ENCODE results near the gene LRRC41.
"Not testable (repeated sequence)": the region's sequence is repeated elsewhere in the genome, so short reads cannot be mapped to it uniquely, and the experiment has no call there.

The LRRC41 gene

DNA sequence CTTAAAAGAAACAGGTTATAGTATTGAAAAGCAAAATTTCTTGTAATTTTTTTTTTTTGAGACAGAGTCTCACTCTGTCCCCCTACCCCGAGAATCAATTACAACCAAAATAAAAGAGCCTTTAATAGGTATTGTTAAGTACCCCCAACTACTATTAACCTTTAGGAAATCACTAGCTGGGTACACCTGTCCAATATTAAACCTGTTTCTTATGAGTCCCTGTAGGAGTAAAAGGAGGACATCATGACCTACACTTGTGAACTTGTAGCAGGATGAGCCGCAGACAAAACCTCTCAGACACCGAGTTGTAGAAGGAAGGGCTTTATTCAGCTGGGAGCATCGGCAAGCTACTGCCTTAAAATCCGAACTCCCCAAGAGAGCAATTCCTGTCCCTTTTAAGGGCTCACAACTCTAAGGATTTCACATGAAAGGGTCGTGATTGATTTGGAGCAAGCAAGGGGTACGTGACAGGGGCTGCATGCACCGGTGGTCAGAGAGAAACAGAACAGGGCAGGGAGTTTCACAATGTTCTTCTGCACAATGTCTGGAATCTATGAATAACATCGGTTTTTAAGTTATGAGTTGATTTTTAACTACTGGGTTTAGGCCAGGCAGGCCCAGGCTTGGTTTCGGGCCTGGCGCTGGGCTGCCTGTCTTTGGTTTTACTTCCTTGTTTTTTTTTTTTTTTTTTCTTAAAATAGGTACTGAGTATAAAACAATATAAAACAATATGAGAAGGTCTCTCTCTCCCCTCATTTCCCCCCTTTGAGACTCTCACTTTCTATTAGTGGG is 22.1 kb upstream of the LRRC41 start:
- DNase-seq, result not testable (repeated sequence)

DNA sequence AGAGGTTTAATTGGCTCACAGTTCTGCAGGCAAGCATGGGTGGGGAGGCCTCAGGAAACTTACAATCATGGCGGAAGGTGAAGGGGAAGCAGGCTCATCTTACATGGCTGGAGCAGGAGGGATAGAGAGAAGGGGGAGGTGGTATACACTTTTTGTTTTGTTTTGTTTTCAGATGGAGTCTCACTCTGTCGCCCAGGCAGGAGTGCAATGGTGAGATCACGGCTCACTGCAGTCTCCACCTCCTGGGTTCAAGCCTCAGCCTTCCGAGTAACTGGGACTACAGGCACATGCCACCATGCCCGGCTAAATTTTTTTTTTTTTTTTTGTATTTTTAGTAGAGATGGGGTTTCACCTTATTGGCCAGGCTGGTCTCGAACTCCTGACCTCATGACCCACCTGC is 18.8 kb upstream of the LRRC41 start:
- DNase-seq, result not testable (repeated sequence)

DNA sequence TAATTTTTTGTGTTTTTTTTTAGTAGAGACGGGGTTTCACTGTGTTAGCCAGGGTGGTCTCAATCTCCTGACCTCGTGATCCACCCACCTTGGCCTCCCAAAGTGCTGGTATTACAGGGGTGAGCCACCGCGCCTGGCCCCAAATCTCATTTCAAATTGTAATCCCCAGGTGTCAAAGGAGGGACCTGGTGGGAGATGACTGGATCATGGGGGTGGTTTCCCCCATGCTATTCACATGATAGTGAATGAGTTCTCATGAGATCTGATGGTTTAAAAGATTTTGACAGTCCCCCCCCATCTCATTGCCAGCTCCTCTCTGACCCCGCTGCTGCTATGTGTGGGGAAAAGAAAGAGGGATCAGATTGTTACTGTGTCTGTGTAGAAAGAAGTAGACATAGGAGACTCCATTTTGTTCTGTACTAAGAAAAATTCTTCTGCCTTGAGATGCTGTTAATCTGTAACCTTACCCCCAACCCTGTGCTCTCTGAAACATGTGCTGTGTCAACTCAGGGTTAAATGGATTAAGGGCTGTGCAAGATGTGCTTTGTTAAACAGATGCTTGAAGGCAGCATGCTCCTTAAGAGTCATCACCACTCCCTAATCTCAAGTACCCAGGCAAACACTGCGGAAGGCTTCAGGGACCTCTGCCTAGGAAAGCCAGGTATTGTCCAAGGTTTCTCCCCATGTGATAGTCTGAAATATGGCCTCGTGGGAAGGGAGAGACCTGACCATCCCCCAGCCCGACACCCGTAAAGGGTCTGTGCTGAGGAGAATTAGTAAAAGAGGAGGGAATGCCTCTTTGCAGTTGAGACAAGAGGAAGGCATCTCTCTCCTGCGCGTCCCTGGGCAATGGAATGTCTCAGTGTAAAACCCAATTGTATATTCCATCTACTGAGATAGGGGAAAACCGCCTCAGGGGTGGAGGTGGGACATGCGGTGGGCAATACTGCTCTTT is 16.8 kb upstream of the LRRC41 start:
- DNase-seq, result not testable (repeated sequence)

DNA sequence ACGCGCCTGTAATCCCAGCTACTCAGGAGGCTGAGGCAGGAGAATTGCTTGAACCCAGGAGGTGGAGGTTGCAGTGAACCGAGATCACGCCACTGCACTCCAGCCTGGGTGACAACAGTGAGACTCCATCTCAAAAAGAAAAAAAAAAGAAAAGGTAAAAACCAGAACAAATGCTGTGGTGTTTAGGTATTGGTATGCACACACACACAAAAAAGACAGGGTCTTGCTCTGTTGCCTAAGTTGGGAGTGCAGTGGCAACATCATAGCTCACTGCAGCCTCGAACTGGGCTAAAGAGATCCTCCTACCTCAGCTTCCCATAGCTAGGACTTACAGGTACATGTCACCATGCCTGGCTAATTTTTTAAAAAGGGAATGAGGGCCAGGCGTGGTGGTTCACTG is 15.9 kb upstream of the LRRC41 start:
- DNase-seq, result not testable (repeated sequence)

DNA sequence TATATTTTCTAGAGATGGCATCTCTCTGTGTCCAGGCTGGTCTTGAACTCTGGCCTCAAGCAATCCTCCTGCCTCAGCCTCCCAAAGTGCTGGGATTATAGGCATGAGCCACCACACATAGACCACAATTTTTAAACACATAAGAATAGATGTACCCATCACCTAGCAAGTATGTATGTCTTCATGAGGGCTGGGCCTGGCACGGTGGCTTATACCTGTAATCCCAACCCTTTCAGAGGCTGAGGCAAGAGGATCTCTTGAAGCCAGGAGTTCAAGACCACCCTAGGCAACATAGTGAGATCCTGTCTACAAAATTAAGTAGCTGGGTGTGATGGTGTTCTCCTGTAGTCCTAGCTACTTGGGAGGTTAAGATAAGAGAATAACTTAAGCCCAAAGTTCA is 13.9 kb upstream of the LRRC41 start:
- no peak for DNase-seq

DNA sequence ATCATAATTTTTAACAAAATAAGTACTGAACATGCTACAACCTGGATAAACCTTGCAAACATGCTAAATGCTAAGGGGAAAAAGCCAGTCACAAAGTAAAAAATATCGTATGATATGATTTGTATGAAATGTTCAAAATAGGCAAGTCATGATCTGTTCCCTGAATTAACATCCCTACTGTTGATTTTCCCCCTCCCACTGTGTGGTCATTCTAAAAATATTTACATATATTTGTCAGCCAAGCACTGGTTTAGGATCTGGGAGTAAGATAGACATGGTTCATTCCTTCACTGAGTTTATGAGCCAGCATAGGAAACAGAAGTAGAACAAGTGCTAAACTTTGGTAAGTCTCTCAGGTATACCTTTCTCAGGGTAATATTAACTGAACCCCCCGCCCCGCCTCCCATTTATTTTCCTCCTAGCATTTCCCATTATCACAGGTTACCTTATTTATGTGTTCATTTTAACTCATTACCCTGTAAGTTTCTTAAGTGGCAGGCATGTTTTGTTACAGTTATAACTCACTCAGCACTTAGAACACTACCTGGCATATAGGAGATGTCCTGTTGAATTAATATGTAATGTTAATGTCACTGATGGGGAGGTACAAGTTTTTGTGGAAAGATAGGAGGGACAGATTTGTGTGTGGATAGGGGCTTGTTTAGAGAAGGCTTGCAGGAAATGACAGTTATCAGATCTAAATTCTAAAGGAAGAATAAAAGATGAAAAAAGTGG is 12.4 kb upstream of the LRRC41 start:
- DNase-seq, result no peak

DNA sequence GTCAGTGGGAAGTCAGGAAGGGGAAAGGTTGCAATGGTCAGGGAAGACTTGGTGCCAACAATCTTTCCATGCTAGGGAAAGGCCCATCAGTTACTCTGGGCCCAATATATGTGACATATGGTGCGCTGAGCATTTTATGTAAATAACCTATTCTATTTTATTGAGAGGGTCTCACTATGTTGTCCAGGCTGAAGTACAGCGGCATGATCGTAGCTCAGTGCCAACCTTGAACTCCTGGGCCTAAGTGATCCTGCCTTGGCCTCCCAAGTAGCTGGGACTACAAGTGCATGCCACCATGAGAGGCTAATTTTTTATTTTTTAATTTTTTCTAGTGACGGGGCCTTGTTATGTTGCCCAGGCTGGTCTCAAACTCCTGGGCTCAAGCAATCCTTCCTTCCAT is 6.9 kb upstream of the LRRC41 start:
- no peak for DNase-seq

DNA sequence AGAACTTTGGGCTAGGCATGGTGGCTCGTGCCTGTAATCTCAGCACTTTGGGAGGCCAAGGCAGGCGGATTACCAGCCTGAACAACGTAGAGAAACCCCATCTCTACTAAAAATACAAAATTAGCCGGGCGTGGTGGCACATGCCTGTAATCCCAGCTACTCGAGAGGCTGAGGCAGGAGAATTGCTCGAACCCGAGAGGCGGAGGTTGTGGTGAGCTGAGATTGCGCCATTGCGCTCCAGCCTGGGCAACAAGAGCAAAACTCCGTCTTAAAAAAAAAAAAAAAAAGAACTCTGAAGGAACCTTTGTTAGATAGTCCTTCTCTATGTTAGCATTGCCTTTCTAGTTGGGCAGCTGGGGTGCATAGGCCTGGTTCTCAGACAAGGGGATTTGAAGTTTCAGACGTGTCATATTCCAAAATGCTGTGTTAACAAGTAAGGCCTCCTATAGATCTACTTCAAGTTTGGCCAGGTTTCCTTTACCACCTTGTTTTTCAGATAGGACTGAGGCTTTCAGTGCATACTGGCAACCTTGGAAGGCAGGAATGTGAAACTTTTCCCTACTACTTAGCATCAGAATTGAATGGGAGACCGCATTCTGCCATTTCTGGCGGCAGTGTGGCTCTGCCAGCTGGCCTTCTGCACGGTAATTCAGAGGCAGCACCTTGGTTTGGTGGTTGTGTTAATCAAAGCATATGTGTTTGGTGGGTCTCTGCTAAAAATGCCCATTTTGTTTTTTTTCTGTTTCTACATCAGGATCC is 6.2 kb upstream of the LRRC41 start:
- no peak for DNase-seq

DNA sequence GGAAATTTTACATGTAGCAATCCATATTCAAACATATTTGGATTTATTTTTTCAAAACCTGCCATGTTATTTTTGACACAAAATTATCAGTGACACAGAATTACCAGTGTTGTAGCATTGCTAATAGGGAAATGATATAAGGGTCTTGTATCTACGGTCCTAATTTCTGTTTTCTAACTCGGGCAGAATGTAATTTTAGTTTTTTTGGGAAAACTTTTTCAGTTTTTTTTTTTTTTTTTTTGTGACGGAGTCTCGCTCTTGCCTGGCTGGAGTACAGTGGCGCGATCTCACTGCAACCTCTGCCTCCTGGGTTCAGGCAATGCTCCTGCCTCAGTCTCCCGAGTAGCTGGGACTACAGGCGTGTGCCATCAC is 2.7 kb upstream of the LRRC41 start:
- DNase-seq, result no peak

DNA sequence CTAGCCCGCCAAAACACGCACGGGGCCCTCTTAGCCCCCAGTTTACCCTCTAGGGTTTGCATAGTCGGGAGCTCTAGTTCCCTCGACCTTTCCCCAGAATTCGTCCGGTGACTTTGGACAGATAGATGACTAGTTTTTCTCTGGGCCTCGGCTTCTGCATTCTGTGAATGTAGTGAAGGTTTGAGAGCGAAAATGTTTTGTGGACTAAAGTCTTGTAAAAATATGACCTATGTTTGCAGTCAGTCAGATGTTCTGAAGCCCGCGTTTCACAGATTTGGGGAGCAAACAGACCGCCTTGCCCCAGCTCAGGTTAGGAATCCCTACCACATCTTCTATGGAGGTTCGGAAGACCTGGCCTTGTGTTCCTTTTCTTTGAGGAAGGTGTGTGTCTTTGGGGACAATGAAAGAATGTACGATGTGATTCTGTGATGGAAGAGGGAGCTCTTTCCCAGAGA is 483 bp upstream of the LRRC41 start:
- DNase-seq, result peak in 1 of 2 experiments; percentile 39

DNA sequence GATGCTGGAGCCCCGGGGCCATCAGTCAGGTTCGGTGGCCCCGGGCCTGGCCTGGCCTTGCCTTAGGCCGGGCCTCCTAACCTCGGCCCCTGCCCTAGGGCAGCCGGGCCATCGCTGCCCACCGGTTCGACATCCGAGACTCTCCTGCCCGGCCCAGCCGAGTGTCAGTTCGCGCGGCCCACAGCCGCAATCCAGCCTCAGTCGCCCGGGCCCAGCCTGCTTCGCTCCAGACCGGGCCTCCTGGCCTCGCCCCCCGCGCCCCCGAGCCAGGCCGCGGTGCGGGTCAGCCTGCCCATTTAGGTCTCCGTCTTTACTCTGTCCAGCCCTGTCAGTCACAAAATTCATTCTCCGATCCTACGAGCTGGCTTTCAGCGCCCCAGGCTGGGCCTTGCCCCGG is 777 bp downstream of the LRRC41 start:
- DNase-seq, result no peak

DNA sequence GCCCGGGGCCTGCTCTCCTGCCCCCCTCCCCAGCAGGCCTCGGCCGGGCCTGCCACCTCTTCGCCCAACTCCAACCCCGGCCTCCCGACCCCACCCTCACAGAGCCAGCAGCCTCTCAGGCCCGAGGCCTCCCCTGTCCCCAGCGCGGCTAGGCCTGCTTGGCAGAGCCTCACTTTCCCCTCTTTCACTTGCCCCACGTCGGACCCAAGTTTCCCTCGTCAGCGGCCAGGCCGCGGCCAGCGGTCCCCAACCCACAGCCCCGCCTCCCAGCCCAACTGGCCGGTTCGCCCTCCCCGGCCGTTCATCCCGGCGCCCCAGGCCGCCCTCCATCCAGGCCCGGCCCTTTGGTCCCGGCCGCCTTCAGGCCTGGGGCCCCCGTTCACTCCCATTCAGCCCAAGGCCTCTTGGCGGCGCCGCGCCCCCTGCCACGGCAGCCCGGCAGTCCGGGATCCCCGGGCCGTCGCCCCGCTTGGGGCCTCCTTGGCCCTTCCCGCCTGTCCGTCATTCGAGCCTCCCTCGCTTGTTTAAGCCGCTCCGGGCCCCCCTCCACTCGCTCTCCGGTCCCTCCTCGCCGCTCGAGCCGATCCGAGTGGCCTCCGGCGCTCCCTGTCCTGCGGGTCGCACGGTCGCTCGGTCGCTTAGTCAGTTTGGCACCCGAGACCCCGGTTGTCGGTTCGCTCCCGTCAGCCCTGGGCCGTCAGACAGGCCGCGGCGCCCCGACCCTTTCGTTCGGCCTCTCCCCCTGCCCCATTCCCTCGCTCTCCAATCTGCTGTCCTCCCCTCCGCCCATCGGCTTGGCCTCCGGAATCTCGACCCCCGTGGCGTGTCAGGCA is 1.4 kb downstream of the LRRC41 start:
- DNase-seq, result peak; percentile 43 to 52

DNA sequence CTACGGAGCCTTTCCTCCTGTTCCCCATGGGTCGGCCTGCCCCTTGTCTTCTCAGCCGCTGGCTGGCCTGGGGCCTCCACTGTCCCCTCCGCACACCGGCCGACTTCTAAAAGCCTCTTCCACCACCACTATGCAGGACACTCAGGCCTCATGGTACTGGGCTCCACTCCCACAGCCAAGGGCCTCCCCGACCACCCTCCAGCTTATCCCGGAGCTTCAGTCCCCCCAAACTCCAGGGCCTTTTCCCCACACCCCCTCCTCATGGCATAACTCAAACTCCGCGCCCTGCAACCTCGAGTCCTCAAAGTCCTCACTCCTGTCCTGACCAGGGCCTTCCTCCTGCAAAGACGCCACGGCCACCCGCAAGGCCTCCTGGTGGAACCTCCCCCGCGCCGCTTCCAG is 2.0 kb downstream of the LRRC41 start:
- no peak for DNase-seq

DNA sequence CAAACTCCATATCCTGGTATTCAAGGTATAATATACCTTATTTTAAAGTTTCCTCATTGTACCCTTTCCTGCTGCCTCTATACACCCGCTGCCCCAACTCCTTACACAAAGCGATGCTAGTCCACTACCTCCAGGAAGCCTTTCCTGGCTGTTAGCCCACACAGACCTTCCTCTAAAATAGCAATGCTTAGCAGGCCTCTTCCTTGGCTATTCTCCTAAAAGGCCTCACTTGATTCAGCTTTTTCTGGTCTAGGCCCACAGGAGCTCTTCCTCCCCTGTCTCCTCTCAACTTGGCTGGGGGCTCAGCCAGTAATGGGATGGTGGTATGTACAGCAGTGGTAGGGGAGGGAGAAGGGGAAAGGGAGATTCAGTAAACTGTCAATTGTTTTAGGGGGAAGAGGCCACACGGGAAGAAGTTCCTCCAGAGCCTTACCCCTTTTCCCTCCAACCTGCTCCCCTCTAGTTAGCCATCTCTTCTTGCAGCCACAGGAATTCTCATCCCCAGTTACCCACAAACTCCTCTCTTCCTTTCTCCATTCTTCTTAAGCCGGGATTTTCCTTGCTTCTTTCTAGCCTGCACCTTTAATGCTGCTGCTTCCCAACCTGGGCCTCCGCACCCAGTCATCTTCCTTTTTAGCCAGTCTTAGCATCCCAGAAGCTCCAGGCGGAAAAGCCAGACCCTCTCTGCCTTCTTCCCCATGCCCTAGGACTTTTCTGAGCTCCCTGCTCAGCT is 2.6 kb downstream of the LRRC41 start:
- no peak for DNase-seq

DNA sequence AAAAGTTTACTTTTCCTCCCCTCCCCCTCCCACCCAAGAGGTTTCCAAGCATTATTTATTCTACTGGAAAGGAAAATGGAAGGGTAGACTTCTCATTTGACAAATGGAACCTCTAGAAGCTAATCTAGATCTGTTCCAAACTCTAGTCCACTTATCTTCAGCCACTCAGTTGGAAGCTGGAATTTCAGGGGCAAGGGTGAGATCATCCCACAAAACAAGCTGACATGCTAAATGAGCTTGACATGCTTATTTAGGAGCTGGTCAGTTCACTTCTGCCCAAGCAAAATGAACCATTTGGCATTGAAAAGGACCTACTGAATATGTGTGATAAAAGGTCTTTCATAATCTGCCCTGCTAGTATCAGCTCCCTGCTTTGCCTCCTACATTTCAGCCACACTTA is 5.0 kb downstream of the LRRC41 start:
- DNase-seq, result no peak

DNA sequence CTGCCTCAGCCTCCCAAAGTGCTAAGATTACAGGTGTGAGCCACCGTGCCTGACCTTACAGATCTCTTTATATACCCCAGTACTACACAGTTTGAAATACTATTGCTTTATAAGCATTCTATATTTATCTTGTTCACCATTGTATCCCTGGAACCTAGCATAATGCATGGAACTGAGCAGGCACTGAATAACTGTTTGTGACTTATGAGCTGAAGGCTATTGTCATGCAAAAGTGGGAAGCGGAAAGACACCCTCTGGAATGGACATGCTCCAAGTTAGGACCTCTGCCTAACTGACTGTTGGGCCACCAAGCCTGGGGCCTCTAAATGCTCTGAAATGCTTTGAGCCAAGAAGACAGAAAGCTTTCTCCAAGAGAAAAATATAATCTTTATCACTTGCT is 8.1 kb downstream of the LRRC41 start:
- no peak for DNase-seq

DNA sequence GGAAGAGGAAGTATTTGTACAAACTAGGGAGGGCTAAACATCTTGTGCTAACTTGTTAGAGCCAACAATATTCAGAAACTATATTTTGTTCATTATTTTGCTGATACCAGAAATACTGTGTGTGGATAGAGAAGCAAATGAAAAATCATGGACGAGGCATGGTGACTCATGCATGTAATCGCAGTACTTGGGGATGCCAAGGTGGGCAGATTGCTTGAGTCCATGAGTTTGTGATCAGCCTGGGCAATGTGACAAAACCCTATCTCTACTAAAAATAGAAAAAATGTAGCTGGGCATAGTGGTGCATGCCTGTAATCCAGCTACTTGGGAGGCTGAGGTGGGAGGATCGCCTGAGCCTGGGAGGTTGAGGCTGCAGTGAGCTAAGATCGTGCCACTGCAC is 13.4 kb downstream of the LRRC41 start:
- DNase-seq, result no peak

DNA sequence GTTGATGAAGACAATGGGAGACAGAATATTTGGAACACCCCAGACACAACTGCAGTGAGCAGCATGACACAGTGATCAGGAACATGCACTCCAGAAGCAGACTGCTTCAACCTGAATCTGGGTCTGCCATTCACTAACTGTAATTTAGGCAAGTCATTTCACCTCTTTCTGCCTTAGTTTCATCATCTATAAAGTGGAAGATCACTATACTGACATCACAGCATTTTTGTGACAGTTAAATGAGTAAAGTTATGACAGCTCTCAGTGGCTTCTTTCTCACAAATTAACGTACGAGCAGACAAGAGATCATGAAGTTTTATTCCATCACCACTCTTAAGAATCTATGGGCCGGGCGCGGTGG is 14.3 kb downstream of the LRRC41 start:
- no peak for DNase-seq

DNA sequence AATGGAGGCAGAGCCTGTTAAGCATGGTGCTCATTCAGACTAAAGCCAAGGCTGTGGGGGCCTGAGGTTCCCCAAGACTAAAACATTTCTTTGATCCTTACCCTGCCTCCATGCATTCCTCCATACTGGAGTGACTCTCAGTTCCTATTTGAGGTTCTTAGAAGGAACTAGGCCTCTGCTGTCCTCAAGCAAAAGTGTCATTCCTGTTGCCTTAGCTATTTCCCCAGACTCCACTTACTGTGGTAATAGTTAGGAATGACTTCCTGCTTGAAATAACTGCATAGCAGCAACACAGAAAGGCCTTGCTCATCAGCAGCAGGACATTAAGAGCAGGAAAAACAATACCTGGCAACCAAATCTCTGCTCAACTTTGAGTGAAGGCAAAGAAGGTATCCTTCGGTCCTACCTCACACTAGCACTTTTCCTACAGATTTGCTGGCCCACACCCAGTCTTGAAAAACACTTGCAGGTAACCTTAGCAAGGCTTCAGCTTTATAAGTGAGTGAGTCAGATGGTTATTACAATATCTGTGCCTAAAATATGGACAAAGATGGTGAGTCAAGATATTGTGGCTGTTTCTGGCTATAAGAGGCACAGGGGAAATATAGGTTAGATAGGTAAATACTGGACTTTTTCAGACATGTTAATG is 14.8 kb downstream of the LRRC41 start:
- DNase-seq, result no peak

DNA sequence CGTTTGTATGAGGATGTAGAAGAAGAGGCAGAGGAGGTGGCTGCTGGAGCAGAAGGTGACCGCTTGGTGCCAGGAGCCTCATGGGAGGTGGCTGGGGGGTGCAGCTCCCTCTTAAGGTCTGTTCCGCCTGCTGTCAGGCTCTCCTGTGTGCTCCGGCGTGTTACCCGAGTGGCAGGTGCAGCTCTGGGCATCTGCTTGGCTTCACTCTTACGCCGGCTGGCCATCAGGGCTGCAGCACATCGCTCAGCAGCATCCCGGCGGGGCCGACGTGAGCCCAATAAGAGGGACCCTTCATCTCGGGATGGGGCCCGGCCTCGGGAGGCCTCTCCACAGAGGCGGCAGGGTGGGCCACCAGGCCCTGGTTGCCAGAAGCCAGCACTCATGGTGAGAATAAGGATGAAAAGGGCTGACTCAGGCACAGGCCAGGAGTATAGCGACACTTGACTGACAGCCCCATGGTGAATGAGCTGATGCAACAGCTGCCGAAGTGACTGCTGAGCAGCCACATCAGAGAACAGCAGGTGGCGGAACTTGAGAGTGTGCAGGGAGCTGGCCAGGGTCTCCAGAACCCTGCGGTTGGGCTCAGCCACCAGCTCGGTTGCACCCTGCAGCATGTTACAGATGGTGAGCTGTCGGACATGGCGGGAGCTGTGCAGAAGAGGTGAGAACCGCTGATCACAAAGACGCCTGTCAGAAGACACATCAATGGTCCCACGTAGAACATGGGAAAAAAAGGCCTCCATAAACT is 17.5 kb downstream of the LRRC41 start:
- no peak for DNase-seq
